GM12878 (cell line): ENCODE measurements around the gene PLPPR1. TPM values are rescaled to one million over a fixed set of nuclear protein-coding genes. Genes with fewer than 3 reads are reported as not detected.

Experiments used
- ATAC-seq: fragments of 200-7000 bp; cut with Tn5 transposase; 3 replicates; pipeline ENCODE4 v1.9.1; 2020; ENCODE audit warnings: mild to moderate bottlenecking, moderate library complexity
- BruUV-seq: library from RNA; stranded (reverse); fragments of 400-500 nt; replicated peaks from 2 replicates; lab custom pipeline; 2021; lab: Mats Ljungman, UMichigan
- CTCF ChIA-PET: fragments of 300-600 bp; sonication (Branson Sonifier 250); formaldehyde crosslinking; extraction: SDS; loops from one replicate; lab custom pipeline; 2021; ENCODE audit warnings: inconsistent platforms; lab: Yijun Ruan, JAX
- POLR2A ChIA-PET: fragments of 350-600 bp; formaldehyde crosslinking; extraction: SDS; loops from one replicate; lab custom pipeline; 2021; ENCODE audit warnings: inconsistent platforms; lab: Charles Lee
- RAD21 ChIA-PET: fragments of 300-600 bp; sonication (Branson Sonifier 250); formaldehyde crosslinking; loops from one replicate; lab custom pipeline; 2023; ENCODE audit warnings: antibody characterized with exemption; ENCODE audit not compliant: unreplicated experiment; lab: Charles Lee
- SMC1A ChIA-PET: fragments of 300-600 bp; sonication (Branson Sonifier 250); formaldehyde crosslinking; loops from one replicate; lab custom pipeline; 2023; ENCODE audit not compliant: unreplicated experiment, uncharacterized antibody; lab: Charles Lee
- DNase-seq: peaks from one replicate; pipeline ENCODE4 v3.0.0-alpha.2; 2011; ENCODE audit warnings: low read depth, low spot score
- FAIRE-seq: peaks from 3 replicates; lab custom pipeline; 2011; peaks lifted over from hg19 to GRCh38; lab: Jason Lieb, UNC
- H2AFZ ChIP-seq: 2 replicates; pipeline ENCODE4 v1.6.0; 2011; ENCODE audit warnings: low read depth, low read length, control low read depth; ENCODE audit not compliant: control insufficient read depth
- H3K27ac ChIP-seq: 2 replicates; pipeline ENCODE4 v1.5.1; 2011; ENCODE audit warnings: control low read depth; ENCODE audit not compliant: control insufficient read depth, insufficient read depth
- H3K27me3 ChIP-seq, 2 experiments: replicated peaks in 1 of 2; 2 replicates each; pipeline versions ENCODE4 v1.6.0 to v1.6.1; 2011; ENCODE audit warnings: low read length in 1 of 2; ENCODE audit not compliant: control insufficient read depth in 2 of 2, insufficient read depth in 2 of 2
- H3K36me3 ChIP-seq, 2 experiments: 2 replicates each; pipeline ENCODE4 v1.5.1; 2011; ENCODE audit warnings: low read length in 1 of 2; ENCODE audit not compliant: control insufficient read depth in 2 of 2, insufficient read depth in 2 of 2
- H3K4me1 ChIP-seq: 2 replicates; pipeline ENCODE4 v1.6.1; 2011; ENCODE audit warnings: mild to moderate bottlenecking, low read length, moderate library complexity, mixed read lengths; ENCODE audit not compliant: control insufficient read depth, insufficient read depth
- H3K4me2 ChIP-seq: 2 replicates; pipeline ENCODE4 v1.6.0; 2011; ENCODE audit warnings: control low read depth; ENCODE audit not compliant: control insufficient read depth, insufficient read depth
- H3K4me3 ChIP-seq: fragments of 200-600 bp; sonication (generic); 2 replicates; pipeline ENCODE4 v1.5.1; 2016
- H3K79me2 ChIP-seq: 2 replicates; pipeline ENCODE4 v1.6.0; 2011; ENCODE audit warnings: low read length; ENCODE audit not compliant: control insufficient read depth, insufficient read depth
- H3K9ac ChIP-seq: 2 replicates; pipeline ENCODE4 v1.8.0; 2011; ENCODE audit warnings: low read length, control low read depth, mixed read lengths; ENCODE audit not compliant: control insufficient read depth, insufficient read depth
- H3K9me3 ChIP-seq: replicated peaks from 3 replicates; pipeline ENCODE4 v1.5.1; 2011; ENCODE audit warnings: mild to moderate bottlenecking, low read length; ENCODE audit not compliant: control insufficient read depth, insufficient read depth
- H4K20me1 ChIP-seq: 2 replicates; pipeline ENCODE4 v1.6.0; 2011; ENCODE audit not compliant: control insufficient read depth, insufficient read depth
- CHD4 ChIP-seq: fragments of 200-600 bp; sonication (generic); IDR thresholded peaks from 2 replicates; pipeline ENCODE4 v1.6.1; 2016; ENCODE audit warnings: mild to moderate bottlenecking
- FOS ChIP-seq: IDR thresholded peaks from 3 replicates; pipeline ENCODE4 v1.6.1; 2011; ENCODE audit warnings: borderline replicate concordance; ENCODE audit not compliant: insufficient read length; ENCODE audit errors: extremely low read depth
- KAT2A ChIP-seq: conservative IDR thresholded peaks from 2 replicates; pipeline ENCODE4 v1.6.1; 2011; ENCODE audit warnings: low read depth, low read length; ENCODE audit not compliant: control insufficient read depth
- MYB ChIP-seq: fragments of 150-350 bp; IDR thresholded peaks from 2 replicates; pipeline ENCODE4 v1.6.1; 2014; ENCODE audit warnings: mild to moderate bottlenecking, low read depth, low read length, borderline replicate concordance
- NBN ChIP-seq: fragments of 450-650 bp; IDR thresholded peaks from 2 replicates; pipeline ENCODE4 v1.6.1; 2016
- SRF ChIP-seq, 2 experiments: IDR thresholded peaks; 2 replicates each; pipeline ENCODE4 v1.6.1; 2011; ENCODE audit warnings: low read depth in 2 of 2, low read length in 2 of 2, mild to moderate bottlenecking in 1 of 2, moderate library complexity in 1 of 2
- TAF1 ChIP-seq: IDR thresholded peaks from 2 replicates; pipeline ENCODE4 v1.6.1; 2011; ENCODE audit warnings: mild to moderate bottlenecking, low read depth, low read length, borderline replicate concordance
- TARDBP ChIP-seq: IDR thresholded peaks from 2 replicates; pipeline ENCODE4 v1.6.1; 2016; ENCODE audit warnings: borderline replicate concordance
- TBL1XR1 ChIP-seq: IDR thresholded peaks from 2 replicates; pipeline ENCODE4 v1.6.1; 2012; ENCODE audit warnings: low read depth, low read length, improper control_type of control experiment
- ZNF217 ChIP-seq: fragments of 450-650 bp; IDR thresholded peaks from 2 replicates; pipeline ENCODE4 v1.6.1; 2017; ENCODE audit warnings: antibody characterized with exemption, mild to moderate bottlenecking
- WGBS: methylation state at CpG from one replicate; pipeline ENCODE4 v1.1.6; 2016; ENCODE audit warnings: low lambda C conversion rate; ENCODE audit not compliant: insufficient replicate concordance, insufficient coverage; ENCODE audit errors: missing lambda C conversion rate; 5-methylcytosine and 5-hydroxymethylcytosine counted together
- in situ Hi-C: fragments of 300-500 bp; cut with MboI; formaldehyde crosslinking; loops from 9 replicates; pipeline ENCODE4 v1.14.3; 2018; ENCODE audit warnings: mixed read lengths
- intact Hi-C: fragments of 100-400 bp; cut with micrococcal nuclease; formaldehyde crosslinking; loops from one replicate; pipeline ENCODE4 v1.14.2; 2022; ENCODE audit not compliant: unreplicated experiment
- polyA plus RNA-seq, 11 experiments: library from polyadenylated mRNA; depleted of rRNA in 4 of 11; unstranded in 6 of 11; stranded (reverse) in 5 of 11; fragments of >200 nt; fragmentation: Nextera tagmentation in 4 of 11; fragmentation: Illumina TruSeq in 1 of 11; extraction: Ambion mirVana in 4 of 11; extraction: Trizol in 1 of 11; gene quantifications; 1 replicate in 1 of 11; 2 replicates in 10 of 11; pipeline versions ENCODE4 v1.2.1 to v1.2.3, GENCODE V29; 2011 to 2016; ENCODE audit warnings: inconsistent platforms in 2 of 11, missing spikeins in 2 of 11, low read depth in 1 of 11
- total RNA-seq, 4 experiments: library from RNA; depleted of rRNA in 3 of 4; stranded (reverse); fragments of >200 nt in 3 of 4; fragmentation: Illumina TruSeq in 1 of 4; extraction: Trizol in 1 of 4; gene quantifications; 2 replicates each; pipeline versions ENCODE4 v1.2.1 to v1.2.3, GENCODE V29; 2013 to 2021
- TF ChIP-seq, protein P1 (sequence below): IDR thresholded peaks from 2 replicates; pipeline ENCODE4 v1.6.1; 2011; ENCODE audit warnings: low read depth, mild to moderate bottlenecking, low read length, moderate library complexity, borderline replicate concordance; ENCODE audit errors: extremely low read depth
- TF ChIP-seq, protein P2 (sequence below): IDR thresholded peaks from 2 replicates; pipeline ENCODE4 v1.6.1; 2011; ENCODE audit warnings: low read depth, low read length, improper control_type of control experiment, borderline replicate concordance
- TF ChIP-seq, protein P3 (sequence below): IDR thresholded peaks from 2 replicates; pipeline ENCODE4 v1.6.1; 2011; ENCODE audit warnings: mild to moderate bottlenecking, low read depth, low read length, moderate library complexity; ENCODE audit not compliant: insufficient replicate concordance

PLPPR1 gene
- total and polyA plus RNA-seq, 10 of the 15 experiments (the other 5 are each of a cell fraction or from before 2014, with no cell fraction given), result 0.69 TPM; not detected in 9

DNA sequence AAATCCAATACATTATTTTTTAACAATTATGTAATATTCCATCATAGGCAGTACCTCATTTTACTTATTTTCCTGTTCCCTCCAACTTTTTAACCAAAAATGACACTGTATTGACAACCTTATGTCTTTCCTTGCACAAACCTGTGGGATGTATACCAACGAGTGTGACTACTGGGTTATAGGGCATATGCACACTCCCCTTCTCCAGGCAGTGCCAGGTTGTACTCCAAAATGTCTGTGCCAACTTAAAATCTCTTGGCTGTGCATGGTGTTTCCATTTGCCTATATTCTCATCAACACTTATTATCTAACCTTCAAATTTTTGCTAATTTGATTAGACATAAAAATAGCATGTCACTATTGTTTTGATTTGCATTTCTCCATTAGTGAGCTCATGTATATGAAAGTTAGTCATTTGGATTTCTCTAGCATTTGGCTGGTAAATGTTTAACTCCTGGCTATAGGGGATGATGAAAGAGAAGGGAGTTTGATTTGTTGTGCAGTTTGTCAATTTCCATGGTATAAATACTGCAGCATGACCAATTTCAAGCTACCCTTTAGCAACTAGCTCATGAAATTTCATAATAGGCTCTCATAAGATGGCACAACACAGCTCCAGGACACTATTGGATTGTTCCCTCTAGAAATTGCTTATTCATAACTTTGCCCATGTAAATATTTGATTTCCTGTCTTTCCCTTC is 226.4 kb downstream of the PLPPR1 start:
- Histone ChIP-seq H3K36me3 (no peaks in the 10 kb centered on the region), H3K27ac (no peak overlapping the region), H3K27me3 (peaks cover 0 to 3% of the 10 kb centered on the region in 2 experiments; a peak in 1 of 4 replicates), H3K9ac (no peak overlapping the region), H3K4me3 (no peak overlapping the region), H3K4me1 (no peaks in the 10 kb centered on the region), H3K79me2 (no peaks in the 10 kb centered on the region), H2AFZ (no peak overlapping the region), H3K4me2 (no peak overlapping the region), H4K20me1 (no peaks in the 10 kb centered on the region), H3K9me3 (no peaks in the 10 kb centered on the region)
- WGBS, result 0% methylated on average over 1 of the region's 1 CpG
- TF ChIP-seq FOS, result no peak
- no peak for TF ChIP-seq TAF1
- no peak for TF ChIP-seq ZNF217
- no peak for TF ChIP-seq NBN
- no peak for TF ChIP-seq SRF (IDR thresholded peaks at IDR 0.05; ENCODE audit: low read depth in 2 of 2, low read length in 2 of 2)
- TF ChIP-seq CHD4, result no peak
- TF ChIP-seq, protein P1, sequence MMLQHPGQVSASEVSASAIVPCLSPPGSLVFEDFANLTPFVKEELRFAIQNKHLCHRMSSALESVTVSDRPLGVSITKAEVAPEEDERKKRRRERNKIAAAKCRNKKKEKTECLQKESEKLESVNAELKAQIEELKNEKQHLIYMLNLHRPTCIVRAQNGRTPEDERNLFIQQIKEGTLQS, result no peak
- TF ChIP-seq, protein P2, sequence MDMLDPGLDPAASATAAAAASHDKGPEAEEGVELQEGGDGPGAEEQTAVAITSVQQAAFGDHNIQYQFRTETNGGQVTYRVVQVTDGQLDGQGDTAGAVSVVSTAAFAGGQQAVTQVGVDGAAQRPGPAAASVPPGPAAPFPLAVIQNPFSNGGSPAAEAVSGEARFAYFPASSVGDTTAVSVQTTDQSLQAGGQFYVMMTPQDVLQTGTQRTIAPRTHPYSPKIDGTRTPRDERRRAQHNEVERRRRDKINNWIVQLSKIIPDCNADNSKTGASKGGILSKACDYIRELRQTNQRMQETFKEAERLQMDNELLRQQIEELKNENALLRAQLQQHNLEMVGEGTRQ, result no peak
- TF ChIP-seq MYB, result no peak
- TF ChIP-seq, protein P3, sequence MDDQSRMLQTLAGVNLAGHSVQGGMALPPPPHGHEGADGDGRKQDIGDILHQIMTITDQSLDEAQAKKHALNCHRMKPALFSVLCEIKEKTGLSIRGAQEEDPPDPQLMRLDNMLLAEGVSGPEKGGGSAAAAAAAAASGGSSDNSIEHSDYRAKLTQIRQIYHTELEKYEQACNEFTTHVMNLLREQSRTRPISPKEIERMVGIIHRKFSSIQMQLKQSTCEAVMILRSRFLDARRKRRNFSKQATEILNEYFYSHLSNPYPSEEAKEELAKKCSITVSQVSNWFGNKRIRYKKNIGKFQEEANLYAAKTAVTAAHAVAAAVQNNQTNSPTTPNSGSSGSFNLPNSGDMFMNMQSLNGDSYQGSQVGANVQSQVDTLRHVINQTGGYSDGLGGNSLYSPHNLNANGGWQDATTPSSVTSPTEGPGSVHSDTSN, result no peak
- TF ChIP-seq TBL1XR1, result no peak
- TF ChIP-seq TARDBP, result no peak
- TF ChIP-seq KAT2A, result no peak
- FAIRE-seq (no peak), DNase-seq (no peak), ATAC-seq (no peak)
- SMC1A ChIA-PET, result no interaction called here
- no TSS peak for BruUV-seq
- intact Hi-C loops, result no loop called here
- in situ Hi-C loops, result no loop called here
- CTCF ChIA-PET, result no interaction called here
- RAD21 ChIA-PET, result no interaction called here
- POLR2A ChIA-PET, result no interaction called here
